Cardiac muscle cell (in vitro differentiated cells and primary cell): ENCODE results near the gene CASP2. TPM values are rescaled to one million over a fixed set of nuclear protein-coding genes. Genes with fewer than 3 reads are reported as not detected.
"Not testable (repeated sequence)": the region's sequence is repeated elsewhere in the genome, so short reads cannot be mapped to it uniquely, and the experiment has no call there.

Experiments used
- DNase-seq, 2 donors: peaks; one replicate each; pipeline versions ENCODE4 v3.0.0 to v3.0.0-alpha.2; 2010 to 2017; ENCODE audit warnings: low read depth in 1 of 2, low spot score in 1 of 2
- H3K27ac ChIP-seq: fragments of 200-600 bp; sonication (generic); 2 replicates; pipeline ENCODE4 v1.5.1; 2016
- H3K27me3 ChIP-seq: fragments of 200-600 bp; sonication (generic); 2 replicates; pipeline ENCODE4 v1.6.0; 2016; ENCODE audit warnings: control low read depth
- H3K36me3 ChIP-seq: fragments of 200-600 bp; sonication (generic); 2 replicates; pipeline ENCODE4 v1.5.1; 2016; ENCODE audit warnings: control low read depth
- H3K4me1 ChIP-seq: fragments of 200-600 bp; sonication (generic); 2 replicates; pipeline ENCODE4 v1.8.1; 2017; ENCODE audit warnings: low read depth, mild to moderate bottlenecking, mixed run types
- H3K4me3 ChIP-seq: fragments of 200-600 bp; sonication (generic); 2 replicates; pipeline ENCODE4 v1.5.1; 2016; ENCODE audit warnings: mild to moderate bottlenecking
- H3K9me3 ChIP-seq: fragments of 200-600 bp; sonication (generic); 2 replicates; pipeline ENCODE4 v1.5.1; 2017; ENCODE audit warnings: low read depth, mild to moderate bottlenecking, control low read depth
- polyA plus RNA-seq: library from polyadenylated mRNA; unstranded; fragments of >200 nt; fragmentation: Nextera tagmentation; extraction: Ambion mirVana; gene quantifications from 2 replicates; pipeline ENCODE4 v1.2.1, GENCODE V29; 2016
- total RNA-seq: library from RNA; depleted of rRNA; stranded (reverse); fragments of >200 nt; gene quantifications from 2 replicates; pipeline ENCODE4 v1.2.3, GENCODE V29; 2016
- TF ChIP-seq, protein P1 (sequence below): IDR thresholded peaks from 2 replicates; pipeline ENCODE4 v1.5.1; 2012; ENCODE audit warnings: low read depth, mild to moderate bottlenecking, low read length

The CASP2 gene
- total and polyA plus RNA-seq, 2 experiments from 2014 or later: 8.9 to 11.1 TPM

DNA sequence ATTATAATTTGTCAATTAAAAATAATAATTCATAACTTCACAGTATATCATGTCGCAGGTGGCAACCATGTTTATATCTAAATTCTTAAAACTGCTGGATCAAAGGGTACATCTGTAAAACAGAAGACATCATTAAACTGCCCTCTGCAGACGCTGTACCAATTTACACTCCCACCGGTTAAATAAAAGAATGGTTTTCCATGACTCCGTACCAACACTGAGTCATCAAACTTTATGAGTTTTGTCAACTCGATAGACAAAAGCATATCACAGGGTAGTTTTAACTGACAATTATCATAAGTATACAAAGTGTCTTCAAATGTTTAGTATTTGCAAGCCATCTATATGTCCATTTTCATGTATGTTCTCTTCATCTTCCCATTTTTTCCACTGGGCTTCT is 30.6 kb upstream of the CASP2 start:
- Histone ChIP-seq H3K4me3 (no peak overlapping the region), H3K27me3 (no peaks in the 10 kb centered on the region)
- no peak for DNase-seq

DNA sequence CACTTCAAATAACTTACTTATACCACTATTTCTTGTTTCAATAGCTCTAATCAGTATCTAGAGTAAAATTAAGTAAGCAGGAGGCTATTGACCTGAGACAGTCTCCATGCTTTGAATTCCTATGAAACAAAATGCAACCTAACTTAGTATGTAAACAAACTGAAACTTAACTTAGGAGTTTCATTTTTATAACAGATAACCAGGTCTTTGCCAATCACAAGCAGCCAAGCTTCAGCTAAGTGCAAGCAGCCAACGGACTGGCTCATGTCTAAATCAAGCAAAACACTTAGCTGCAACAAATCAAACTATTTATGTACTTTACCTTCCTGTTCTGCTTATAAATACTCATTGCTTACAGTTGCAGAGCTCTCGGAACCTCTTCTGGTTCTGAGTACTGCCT is 29.3 kb upstream of the CASP2 start:
- Histone ChIP-seq H3K9me3 (no peaks in the 10 kb centered on the region), H3K36me3 (no peaks in the 10 kb centered on the region), H3K27me3 (no peaks in the 10 kb centered on the region), H3K27ac (no peak overlapping the region), H3K4me1 (peaks cover 3% of the 10 kb centered on the region), H3K4me3 (no peak overlapping the region)
- TF ChIP-seq, protein P1, sequence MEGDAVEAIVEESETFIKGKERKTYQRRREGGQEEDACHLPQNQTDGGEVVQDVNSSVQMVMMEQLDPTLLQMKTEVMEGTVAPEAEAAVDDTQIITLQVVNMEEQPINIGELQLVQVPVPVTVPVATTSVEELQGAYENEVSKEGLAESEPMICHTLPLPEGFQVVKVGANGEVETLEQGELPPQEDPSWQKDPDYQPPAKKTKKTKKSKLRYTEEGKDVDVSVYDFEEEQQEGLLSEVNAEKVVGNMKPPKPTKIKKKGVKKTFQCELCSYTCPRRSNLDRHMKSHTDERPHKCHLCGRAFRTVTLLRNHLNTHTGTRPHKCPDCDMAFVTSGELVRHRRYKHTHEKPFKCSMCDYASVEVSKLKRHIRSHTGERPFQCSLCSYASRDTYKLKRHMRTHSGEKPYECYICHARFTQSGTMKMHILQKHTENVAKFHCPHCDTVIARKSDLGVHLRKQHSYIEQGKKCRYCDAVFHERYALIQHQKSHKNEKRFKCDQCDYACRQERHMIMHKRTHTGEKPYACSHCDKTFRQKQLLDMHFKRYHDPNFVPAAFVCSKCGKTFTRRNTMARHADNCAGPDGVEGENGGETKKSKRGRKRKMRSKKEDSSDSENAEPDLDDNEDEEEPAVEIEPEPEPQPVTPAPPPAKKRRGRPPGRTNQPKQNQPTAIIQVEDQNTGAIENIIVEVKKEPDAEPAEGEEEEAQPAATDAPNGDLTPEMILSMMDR: no peak
- no peak for DNase-seq

More for the DNA sequence above, 30.6 kb upstream of the CASP2 start:
- Histone ChIP-seq H3K36me3 (no peaks in the 10 kb centered on the region), H3K27ac (no peak overlapping the region), H3K4me1 (peaks cover 3% of the 10 kb centered on the region), H3K9me3 (no peaks in the 10 kb centered on the region)
- TF ChIP-seq, protein P1: no peak

DNA sequence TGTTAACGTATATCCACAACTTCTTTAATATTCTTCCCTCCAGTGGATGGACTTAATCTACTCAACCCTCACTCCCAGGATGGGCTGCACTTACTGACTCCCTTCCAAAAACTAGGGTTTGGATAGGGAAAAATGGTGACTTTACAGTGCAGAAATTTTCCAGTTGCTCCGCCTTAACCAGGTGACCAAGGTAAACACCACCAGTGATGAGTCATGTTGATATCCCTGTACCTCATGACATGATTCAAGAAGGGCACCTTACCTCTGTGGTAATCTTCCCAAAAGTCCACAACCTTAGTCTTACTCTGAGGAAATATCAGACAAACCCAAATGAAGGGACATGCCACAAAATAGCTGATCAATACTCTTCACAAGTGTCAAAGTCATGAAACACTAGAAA is 28.4 kb upstream of the CASP2 start:
- no peak for DNase-seq
- no peaks in the 10 kb centered on the region for H3K27me3 ChIP-seq
- no peaks in the 10 kb centered on the region for H3K9me3 ChIP-seq
- no peak overlapping the region for H3K27ac ChIP-seq
- peaks cover 11% of the 10 kb centered on the region for H3K4me1 ChIP-seq
- no peaks in the 10 kb centered on the region for H3K36me3 ChIP-seq
- TF ChIP-seq, protein P1: no peak
- no peak overlapping the region for H3K4me3 ChIP-seq

DNA sequence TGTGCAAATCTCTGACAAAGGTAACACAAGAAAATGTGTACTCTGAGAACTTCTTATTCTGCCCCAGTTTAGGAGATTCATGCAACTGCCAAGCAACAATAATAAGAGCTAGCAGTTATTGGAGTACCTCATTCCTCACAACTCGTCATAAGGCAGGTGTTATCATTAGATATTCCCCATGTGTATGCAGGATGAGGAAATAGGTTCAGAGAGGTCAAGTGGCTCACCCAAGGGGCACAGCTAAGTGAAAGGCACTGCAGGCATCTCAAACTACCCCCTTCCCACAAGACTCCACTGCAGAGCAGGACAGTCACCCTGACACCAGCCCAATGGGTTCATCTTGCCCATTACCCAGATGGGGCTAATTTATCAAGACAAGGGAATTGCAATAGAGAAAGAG is 26.2 kb upstream of the CASP2 start:
- TF ChIP-seq, protein P1: no peak
- H3K27ac ChIP-seq: no peak overlapping the region
- no peak overlapping the region for H3K4me3 ChIP-seq
- peaks cover under 1% of the 10 kb centered on the region for H3K36me3 ChIP-seq
- no peak for DNase-seq
- no peaks in the 10 kb centered on the region for H3K27me3 ChIP-seq
- H3K4me1 ChIP-seq: peaks cover 11% of the 10 kb centered on the region
- no peaks in the 10 kb centered on the region for H3K9me3 ChIP-seq

DNA sequence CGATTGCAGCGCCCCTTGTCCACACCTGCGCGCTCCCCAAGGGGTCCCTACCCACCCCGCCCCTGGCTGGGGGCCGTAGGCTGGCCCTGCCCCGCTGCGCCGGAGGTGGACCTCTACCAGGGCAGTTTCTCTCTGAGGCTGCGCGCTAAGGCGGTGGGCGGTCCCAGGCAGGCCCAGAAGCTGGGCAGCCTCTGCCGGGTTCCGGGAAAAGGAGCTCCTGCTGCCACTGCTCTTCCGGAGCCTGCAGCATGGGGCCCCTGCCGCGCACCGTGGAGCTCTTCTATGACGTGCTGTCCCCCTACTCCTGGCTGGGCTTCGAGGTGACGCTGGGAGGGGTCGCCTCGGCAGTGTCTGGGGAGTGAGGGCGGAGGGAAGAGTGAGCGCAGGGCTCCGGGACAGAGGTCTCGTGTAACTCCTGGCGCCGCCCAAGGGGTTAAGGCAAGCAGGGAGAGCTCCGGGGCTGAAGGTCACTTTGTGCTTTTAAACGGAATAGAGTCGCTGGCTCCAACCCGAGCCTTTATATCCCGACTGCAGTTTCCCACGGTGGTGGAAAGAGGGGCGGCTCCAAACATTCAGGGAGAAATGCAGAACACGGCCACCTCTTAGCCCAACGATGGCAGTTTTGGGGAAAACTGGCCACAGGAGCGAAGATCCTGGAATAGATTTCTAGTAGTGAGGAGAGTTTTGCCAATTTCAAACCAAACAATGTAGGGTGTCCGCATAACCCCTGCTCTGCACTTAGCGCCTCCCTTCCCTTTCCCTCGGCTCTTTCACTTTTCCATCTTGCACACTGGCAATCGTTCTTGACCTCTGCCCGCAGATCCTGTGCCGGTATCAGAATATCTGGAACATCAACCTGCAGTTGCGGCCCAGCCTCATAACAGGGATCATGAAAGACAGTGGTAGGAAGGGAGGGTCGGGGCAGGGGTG is 24.6 kb upstream of the CASP2 start, which contains the start of gene GSTK1:
Gene GSTK1 (plus strand): TSS at position 176 of the 930 bp plus-strand sequence. CDS start 73 bp downstream, at position 249.
- DNase-seq: peak; percentile 73 to 86
- Histone ChIP-seq H3K4me1 (peaks cover 11% of the 10 kb centered on the region), H3K27ac (peak within 1 kb of the TSS; percentile 86), H3K9me3 (no peaks in the 10 kb centered on the region), H3K36me3 (peaks cover 10% of the 10 kb centered on the region), H3K27me3 (no peaks in the 10 kb centered on the region), H3K4me3 (peak within 1 kb of the TSS; percentile 53)
- TF ChIP-seq, protein P1: no peak

DNA sequence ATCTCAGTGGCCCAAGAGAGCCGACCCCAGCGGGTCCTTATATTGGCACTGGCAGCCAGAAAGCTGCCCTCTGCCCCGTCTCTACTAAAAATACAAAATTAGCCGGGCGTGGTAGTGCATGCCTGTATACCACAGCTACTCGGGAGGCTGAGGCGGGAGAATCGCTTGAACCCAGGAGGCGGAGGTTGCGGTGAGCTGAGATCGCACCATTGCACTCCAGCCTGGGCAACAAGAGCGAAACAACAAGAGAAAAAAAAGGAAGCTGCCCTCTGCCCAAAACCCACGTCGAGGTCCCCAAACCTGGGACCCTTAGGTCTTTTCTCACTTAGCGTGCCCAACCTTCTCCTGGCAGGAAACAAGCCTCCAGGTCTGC is 24.0 kb upstream of the CASP2 start:
- H3K36me3 ChIP-seq, H3K4me1 ChIP-seq, H3K27me3 ChIP-seq, H3K9me3 ChIP-seq, DNase-seq: not testable (repeated sequence)
- Histone ChIP-seq H3K27ac (peak overlapping the region; percentile 86), H3K4me3 (peak overlapping the region; percentile 53)
